ENCODE results near the gene EFCAB8. TPM values are rescaled to one million over a fixed set of nuclear protein-coding genes. Genes with fewer than 3 reads are reported as not detected.

Gene EFCAB8
- under 0.01 TPM in 1 of 2 replicates, not detected in the other for total RNA-seq

GRCh38 chr20:32858701-32859372, at the start of gene EFCAB8:
Gene EFCAB8 (plus strand): TSS chr20:32858923. CDS start chr20:32863793, 4,870 bp downstream.

GRCh38 chr20:33004141-33004751, 145.5 kb downstream of the EFCAB8 start, which contains the start of gene SUN5:
Gene SUN5 (minus strand): TSS chr20:33004433. CDS start chr20:33004340, 93 bp downstream.

GRCh38 chr20:33007376-33008335, 148.9 kb downstream of the EFCAB8 start, which contains the start of gene BPIFB2:
Gene BPIFB2 (plus strand): TSS chr20:33007704. CDS start chr20:33008575, 871 bp downstream.

Other genes with a start within 250 kb of the EFCAB8 start
- not detected in 2 replicates for gene C20orf203, start 185.0 kb upstream of the EFCAB8 start, total RNA-seq
- gene COMMD7, start 115.5 kb upstream of the EFCAB8 start, total RNA-seq, result 26.8 and 29.4 TPM in 2 replicates
- 1.7 and 1.8 TPM in 2 replicates for gene DNMT3B, start 96.5 kb upstream of the EFCAB8 start, total RNA-seq
- 80.1 and 83.9 TPM in 2 replicates for gene MAPRE1, start 39.0 kb upstream of the EFCAB8 start, total RNA-seq
- not detected in 2 replicates for gene SUN5, start 145.5 kb downstream of the EFCAB8 start, total RNA-seq
- gene BPIFB2, start 148.8 kb downstream of the EFCAB8 start, total RNA-seq, result not detected in 2 replicates
- gene BPIFB6, start 172.7 kb downstream of the EFCAB8 start, total RNA-seq, result not detected in 2 replicates
- gene BPIFB3, start 195.0 kb downstream of the EFCAB8 start, total RNA-seq, result not detected in 2 replicates
- gene BPIFB4, start 220.7 kb downstream of the EFCAB8 start, total RNA-seq, result not detected in 2 replicates

All from hair follicle dermal papilla cell (primary cell).